A673 (cell line): ENCODE data around the gene GGPS1. TPM values are rescaled to one million over a fixed set of nuclear protein-coding genes. Genes with fewer than 3 reads are reported as not detected.

Source experiments
- BruUV-seq: library from RNA; stranded (reverse); fragments of 400-500 nt; replicated peaks from 2 replicates; lab custom pipeline; 2021; lab: Mats Ljungman, UMichigan
- CTCF ChIA-PET: fragments of 300-600 bp; sonication (Branson Sonifier 250); formaldehyde crosslinking; loops from one replicate; lab custom pipeline; 2022; ENCODE audit warnings: antibody characterized with exemption; lab: Charles Lee
- POLR2A ChIA-PET: fragments of 300-600 bp; sonication (Branson Sonifier 250); formaldehyde crosslinking; loops from one replicate; lab custom pipeline; 2022; ENCODE audit warnings: antibody characterized with exemption; ENCODE audit not compliant: low non-redundant PET; lab: Charles Lee
- DNase-seq: peaks from one replicate; pipeline ENCODE4 v3.0.0-alpha.2; 2015; ENCODE audit warnings: low spot score
- H3K27ac ChIP-seq: fragments of 200-600 bp; sonication (generic); 2 replicates; pipeline ENCODE4 v1.5.1; 2016; ENCODE audit warnings: mixed run types, low read depth, mild to moderate bottlenecking, mixed read lengths, antibody characterized with exemption, low read length; ENCODE audit not compliant: poor library complexity, severe bottlenecking
- H3K27me3 ChIP-seq: fragments of 200-600 bp; sonication (generic); replicated peaks from 2 replicates; pipeline ENCODE4 v1.6.1; 2017; ENCODE audit warnings: mixed run types, low read depth, mild to moderate bottlenecking, mixed read lengths, antibody characterized with exemption, low read length; ENCODE audit not compliant: insufficient read depth, poor library complexity
- H3K36me3 ChIP-seq: fragments of 200-600 bp; sonication (generic); 2 replicates; pipeline ENCODE4 v1.6.1; 2016; ENCODE audit warnings: mixed run types, mild to moderate bottlenecking, mixed read lengths, antibody characterized with exemption, low read length; ENCODE audit not compliant: insufficient read depth, poor library complexity, severe bottlenecking
- H3K4me1 ChIP-seq: fragments of 200-600 bp; sonication (generic); 2 replicates; pipeline ENCODE4 v1.6.1; 2017; ENCODE audit warnings: mixed run types, mild to moderate bottlenecking, mixed read lengths, antibody characterized with exemption, low read length; ENCODE audit not compliant: insufficient read depth, poor library complexity, severe bottlenecking
- H3K4me3 ChIP-seq: fragments of 200-600 bp; sonication (generic); 2 replicates; pipeline ENCODE4 v1.5.1; 2016; ENCODE audit warnings: low read depth, mixed run types, mild to moderate bottlenecking, mixed read lengths, low read length; ENCODE audit not compliant: poor library complexity, severe bottlenecking
- H3K9me3 ChIP-seq: fragments of 200-600 bp; sonication (generic); 2 replicates; pipeline ENCODE4 v1.6.1; 2016; ENCODE audit warnings: mixed run types, low read depth, mild to moderate bottlenecking, mixed read lengths, antibody characterized with exemption, low read length; ENCODE audit not compliant: poor library complexity, severe bottlenecking
- EZH2 ChIP-seq: fragments of 200-600 bp; sonication (generic); IDR thresholded peaks from 2 replicates; pipeline ENCODE4 v1.6.1; 2017; ENCODE audit warnings: borderline replicate concordance, low read depth, mild to moderate bottlenecking, mixed read lengths, antibody characterized with exemption, low read length; ENCODE audit not compliant: poor library complexity, severe bottlenecking
- intact Hi-C: fragments of 100-400 bp; cut with micrococcal nuclease; formaldehyde crosslinking; loops from one replicate; pipeline ENCODE4 v1.10.0; 2022; ENCODE audit not compliant: unreplicated experiment
- total RNA-seq: library from RNA; stranded (reverse); gene quantifications from 2 replicates; pipeline ENCODE4 v1.2.3, GENCODE V29; 2021
- TF ChIP-seq, protein P1 (sequence below): fragments of 300-800, 200-600 bp; sonication (generic); conservative IDR thresholded peaks from 2 replicates; pipeline ENCODE4 v1.5.1; 2017; ENCODE audit warnings: low read depth, mild to moderate bottlenecking, antibody characterized with exemption, low read length, moderate library complexity, mixed read lengths

GGPS1 gene
- total RNA-seq, 1 experiment from 2014 or later: 26.8 TPM

DNA sequence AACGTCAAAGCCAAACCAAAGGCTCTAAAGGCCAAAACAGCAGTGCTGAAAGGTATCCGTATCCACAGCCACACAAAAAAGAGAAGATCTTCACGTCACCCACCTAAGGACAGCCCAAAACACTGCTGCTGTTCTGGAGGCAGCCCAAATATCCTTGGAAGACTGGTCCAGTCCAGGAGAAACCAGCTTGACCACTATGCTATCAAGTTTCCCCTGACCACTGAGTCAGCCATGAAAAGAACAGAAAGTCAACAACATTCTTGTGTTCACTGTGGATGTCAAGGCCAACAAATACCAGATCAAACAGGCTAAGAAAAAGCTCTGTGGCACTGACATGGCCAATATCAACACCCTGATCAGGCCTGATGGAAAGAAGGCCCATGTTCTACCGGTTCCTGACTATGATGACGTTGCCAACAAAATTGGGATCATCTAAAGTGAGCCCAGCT is 32.4 kb upstream of the GGPS1 start:
- Histone ChIP-seq H3K9me3 (no peaks in the 10 kb centered on the region), H3K27me3 (no peaks in the 10 kb centered on the region), H3K4me1 (no peaks in the 10 kb centered on the region), H3K4me3 (no peak overlapping the region), H3K36me3 (no peaks in the 10 kb centered on the region), H3K27ac (no peak overlapping the region)
- ChIA-PET CTCF (no interaction called here), POLR2A (no interaction called here)
- intact Hi-C loops: no loop called here
- DNase-seq: no peak
- TF ChIP-seq, protein P1, sequence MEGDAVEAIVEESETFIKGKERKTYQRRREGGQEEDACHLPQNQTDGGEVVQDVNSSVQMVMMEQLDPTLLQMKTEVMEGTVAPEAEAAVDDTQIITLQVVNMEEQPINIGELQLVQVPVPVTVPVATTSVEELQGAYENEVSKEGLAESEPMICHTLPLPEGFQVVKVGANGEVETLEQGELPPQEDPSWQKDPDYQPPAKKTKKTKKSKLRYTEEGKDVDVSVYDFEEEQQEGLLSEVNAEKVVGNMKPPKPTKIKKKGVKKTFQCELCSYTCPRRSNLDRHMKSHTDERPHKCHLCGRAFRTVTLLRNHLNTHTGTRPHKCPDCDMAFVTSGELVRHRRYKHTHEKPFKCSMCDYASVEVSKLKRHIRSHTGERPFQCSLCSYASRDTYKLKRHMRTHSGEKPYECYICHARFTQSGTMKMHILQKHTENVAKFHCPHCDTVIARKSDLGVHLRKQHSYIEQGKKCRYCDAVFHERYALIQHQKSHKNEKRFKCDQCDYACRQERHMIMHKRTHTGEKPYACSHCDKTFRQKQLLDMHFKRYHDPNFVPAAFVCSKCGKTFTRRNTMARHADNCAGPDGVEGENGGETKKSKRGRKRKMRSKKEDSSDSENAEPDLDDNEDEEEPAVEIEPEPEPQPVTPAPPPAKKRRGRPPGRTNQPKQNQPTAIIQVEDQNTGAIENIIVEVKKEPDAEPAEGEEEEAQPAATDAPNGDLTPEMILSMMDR: no peak
- no peak for TF ChIP-seq EZH2
- no TSS peak for BruUV-seq

DNA sequence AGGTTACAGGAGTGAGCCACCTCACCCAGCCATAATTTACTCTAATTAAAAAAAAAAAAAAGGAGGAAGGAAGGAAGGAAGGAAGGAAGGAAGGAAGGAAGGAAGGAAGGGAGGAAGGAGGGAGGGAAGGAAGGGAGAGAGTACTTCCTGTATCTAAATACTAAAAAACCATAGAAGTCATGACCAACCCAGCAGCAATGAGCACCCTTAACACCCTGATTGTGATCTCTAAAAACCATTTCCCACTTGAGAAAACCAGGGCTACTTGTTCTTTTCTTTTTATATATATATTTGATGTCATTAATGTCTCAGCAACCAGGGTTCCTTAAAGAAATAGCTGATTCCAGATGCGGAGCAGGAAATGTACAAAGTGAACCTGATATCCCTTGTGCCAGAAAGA is 31.6 kb upstream of the GGPS1 start:
- no peak overlapping the region for H3K4me3 ChIP-seq
- no peaks in the 10 kb centered on the region for H3K4me1 ChIP-seq
- H3K27ac ChIP-seq: no peak overlapping the region
- H3K27me3 ChIP-seq: no peaks in the 10 kb centered on the region
- H3K9me3 ChIP-seq: no peaks in the 10 kb centered on the region
- H3K36me3 ChIP-seq: no peaks in the 10 kb centered on the region
- no TSS peak for BruUV-seq
- ChIA-PET CTCF (no interaction called here), POLR2A (no interaction called here)
- intact Hi-C loops: no loop called here
- DNase-seq: no peak
- TF ChIP-seq EZH2: no peak
- TF ChIP-seq, protein P1: no peak

DNA sequence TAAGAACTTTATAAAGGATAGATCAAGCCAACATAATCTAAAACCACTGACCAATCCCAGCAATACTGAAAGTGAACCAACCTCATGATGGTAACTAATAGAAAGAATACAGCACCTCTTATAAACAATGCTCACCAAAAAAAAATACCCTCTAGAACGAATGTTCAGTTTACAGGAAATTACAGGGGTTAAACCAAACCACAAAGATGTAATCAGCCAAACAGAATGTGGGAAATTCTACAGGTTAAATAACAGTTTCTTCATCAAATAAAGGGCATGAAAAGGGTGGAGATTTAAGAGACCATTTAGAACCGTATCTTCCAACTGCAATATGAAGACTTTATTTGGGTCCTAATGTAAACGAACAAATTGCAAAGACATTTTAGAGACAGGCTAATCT is 30.8 kb upstream of the GGPS1 start:
- CTCF ChIA-PET: no interaction called here
- TF ChIP-seq, protein P1: no peak
- no peak for TF ChIP-seq EZH2
- no peak overlapping the region for H3K27ac ChIP-seq
- DNase-seq: no peak
- no peaks in the 10 kb centered on the region for H3K4me1 ChIP-seq
- H3K27me3 ChIP-seq: no peaks in the 10 kb centered on the region
- no peaks in the 10 kb centered on the region for H3K9me3 ChIP-seq
- H3K4me3 ChIP-seq: no peak overlapping the region
- POLR2A ChIA-PET: no interaction called here
- H3K36me3 ChIP-seq: no peaks in the 10 kb centered on the region
- intact Hi-C loops: no loop called here
- no TSS peak for BruUV-seq
